ENCODE results near the gene CACNG4.

GRCh38 chr17:67033613-67034012, 69.1 kb downstream of the CACNG4 start:
- TF ChIP-seq CTCF (IDR thresholded peaks at IDR 0.05) (no peak), POLR2A (IDR thresholded peaks at IDR 0.05) (no peak), POLR2AphosphoS5 (IDR thresholded peaks at IDR 0.05) (no peak)

All from upper lobe of left lung (tissue), 4 donors.